ENCODE results near the gene CRTAP.
A peak's percentile ranks its signal among the peaks of the same experiment; 100 is the strongest.
"Not testable (repeated sequence)": the region's sequence is repeated elsewhere in the genome, so short reads cannot be mapped to it uniquely, and the experiment has no call there.

CRTAP gene

DNA sequence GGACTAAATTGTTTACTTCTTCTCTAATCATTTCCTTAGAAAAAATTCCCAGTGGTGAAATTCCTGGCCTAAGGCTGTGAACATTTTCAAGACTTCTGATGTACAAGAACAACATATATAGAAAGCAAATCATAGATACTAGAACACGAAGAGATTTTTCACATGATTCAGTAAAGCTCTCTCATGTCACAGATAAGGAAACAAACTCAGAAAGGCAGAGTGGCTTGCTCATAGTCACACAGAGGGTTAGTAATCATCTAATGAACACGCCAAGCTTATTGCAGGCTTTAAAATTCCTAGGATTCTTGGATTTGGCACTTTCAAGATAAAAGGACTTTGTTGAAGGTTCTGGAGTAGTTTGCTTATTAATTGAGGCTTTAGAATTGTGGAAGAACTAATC lies 26.2 kb downstream of the CRTAP start:
- no peak for DNase-seq

DNA sequence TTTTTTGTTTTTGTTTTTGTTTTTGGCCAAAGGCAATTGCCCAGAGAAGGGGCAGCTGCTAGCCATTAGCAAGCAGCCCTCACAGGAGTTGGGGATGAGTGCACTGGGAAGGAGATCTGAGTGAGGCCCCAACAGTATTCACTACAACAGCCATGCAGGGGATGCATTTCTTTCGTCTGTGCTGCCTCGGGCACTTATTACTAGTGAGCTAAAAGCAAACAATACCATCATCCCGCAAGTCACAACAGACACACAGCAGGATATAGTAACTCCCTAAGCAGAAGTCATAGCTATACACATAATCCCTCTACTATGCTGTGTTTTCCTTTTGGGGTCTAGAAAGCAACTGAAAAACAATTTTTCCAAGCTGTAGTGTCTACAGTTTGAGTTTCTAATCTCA lies 27.2 kb downstream of the CRTAP start:
- no peak for DNase-seq

- no peak for DNase-seq
Measured at GRCh38 chr3:33144433-33144832, 30.6 kb downstream of the CRTAP start.

DNA sequence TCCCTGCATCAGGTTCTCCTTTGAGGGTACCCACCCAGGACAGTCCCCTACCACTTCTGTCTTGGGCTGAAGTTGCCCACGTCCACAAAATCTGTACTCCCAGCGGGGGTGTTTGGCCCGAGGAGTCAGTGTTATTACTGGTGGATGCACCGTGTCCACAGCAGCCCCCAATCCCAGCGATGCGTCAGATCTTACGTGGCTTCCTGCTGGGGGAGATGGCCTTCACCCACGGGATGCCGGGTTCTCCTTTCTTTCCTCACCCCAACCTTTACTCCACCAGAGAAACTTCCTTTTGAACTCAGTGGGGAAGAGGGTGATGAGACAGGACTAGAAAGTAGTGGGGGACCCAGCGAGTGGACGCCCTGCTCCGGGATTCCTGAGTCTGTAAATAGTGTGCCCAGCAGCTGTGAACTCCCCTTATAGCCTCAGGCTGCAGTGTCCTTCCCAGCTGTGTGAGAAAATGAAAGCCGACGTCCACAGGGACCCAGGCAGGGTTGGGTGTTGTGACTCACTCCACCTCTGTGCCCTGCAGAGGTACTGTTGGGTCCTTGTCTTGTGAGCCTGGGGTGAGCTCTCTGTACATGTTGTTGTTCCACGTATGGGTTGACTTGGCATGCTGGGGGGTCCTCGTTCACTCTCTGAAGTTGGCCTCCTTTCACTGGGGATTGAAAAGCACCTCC lies 31.5 kb downstream of the CRTAP start:
- DNase-seq, result no peak

DNA sequence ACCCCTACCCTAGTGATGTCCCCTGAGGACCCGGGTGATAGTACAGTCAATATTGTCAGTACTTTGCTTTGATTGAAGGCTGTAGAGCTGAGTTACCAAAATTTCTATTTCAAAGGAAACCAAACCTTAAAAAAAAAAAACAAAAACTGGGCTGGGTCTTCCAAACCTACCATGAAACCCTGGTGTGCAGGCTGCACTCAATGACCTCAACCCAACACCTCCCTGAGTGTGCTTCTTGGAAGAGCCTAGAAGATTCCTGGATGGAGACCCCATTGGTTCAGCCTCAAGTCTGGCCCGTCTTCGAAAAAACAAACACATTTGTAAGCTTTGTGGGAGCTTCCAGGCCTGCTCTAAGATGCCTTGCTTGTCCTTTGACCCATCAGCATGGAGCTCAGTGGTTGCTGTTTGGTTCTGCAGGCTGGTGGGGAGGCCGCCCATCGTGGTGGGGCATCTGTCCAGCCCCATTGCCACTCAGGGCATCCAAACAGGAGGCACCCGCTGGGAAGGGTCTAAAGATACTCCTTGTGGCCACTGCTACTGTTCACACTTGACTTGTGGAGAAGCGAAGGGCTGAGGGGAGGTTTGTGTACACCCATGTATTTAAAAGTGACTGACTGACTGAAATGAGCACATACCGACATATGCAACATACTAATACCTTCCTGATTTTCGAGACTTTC lies 32.2 kb downstream of the CRTAP start:
- peak in 1 of 51 donors; percentile 7 for DNase-seq

- peak in 32 of 51 donors; percentile 9 to 90 (median 50) for DNase-seq
Measured at GRCh38 chr3:33146791-33147445, 33.1 kb downstream of the CRTAP start.

- DNase-seq, result peak in 2 of 51 donors; percentile 10 to 13
Measured at GRCh38 chr3:33149342-33149741, 35.5 kb downstream of the CRTAP start.

GRCh38 chr3:33152363-33153360 lies 38.8 kb downstream of the CRTAP start:
- no peak for DNase-seq

DNA sequence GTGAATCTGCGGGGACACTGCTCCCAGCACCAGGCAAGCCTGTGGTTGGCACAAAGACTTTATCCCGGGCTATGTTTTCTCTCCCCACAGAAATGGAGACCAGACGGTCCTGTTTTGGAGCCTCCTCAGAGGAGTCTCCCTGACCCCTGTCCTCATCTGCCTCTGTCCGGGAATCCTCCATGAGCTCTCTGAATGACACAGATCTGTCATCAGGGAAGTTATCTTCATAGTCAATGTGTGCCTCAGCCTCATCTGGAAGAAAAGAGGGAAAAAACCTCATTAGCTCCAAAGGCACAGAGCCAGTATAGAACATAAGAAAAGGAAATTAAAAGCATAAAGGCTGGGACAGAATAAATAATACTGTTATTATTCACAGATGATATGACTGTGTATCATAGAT lies 40.0 kb downstream of the CRTAP start:
- DNase-seq, result no peak

DNA sequence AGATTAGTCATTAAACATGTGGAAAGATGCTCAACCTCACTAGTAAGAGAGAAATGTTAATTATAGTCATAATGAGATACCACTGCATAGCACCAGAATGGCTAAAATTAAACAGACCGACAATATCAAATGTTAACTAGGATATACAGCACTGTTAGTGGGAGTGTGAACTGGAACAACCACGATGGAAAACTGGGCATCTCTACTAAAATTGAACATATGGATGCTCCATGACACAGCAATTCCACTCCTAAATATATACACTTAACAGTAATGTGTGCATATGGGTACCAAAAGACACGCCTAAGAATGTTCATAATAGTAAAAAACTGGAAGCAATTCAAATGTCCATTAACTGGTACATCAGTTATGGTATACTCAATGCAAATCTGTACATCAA lies 41.5 kb downstream of the CRTAP start:
- no peak for DNase-seq

GRCh38 chr3:33159234-33159633 lies 45.4 kb downstream of the CRTAP start:
- DNase-seq, result no peak

DNA sequence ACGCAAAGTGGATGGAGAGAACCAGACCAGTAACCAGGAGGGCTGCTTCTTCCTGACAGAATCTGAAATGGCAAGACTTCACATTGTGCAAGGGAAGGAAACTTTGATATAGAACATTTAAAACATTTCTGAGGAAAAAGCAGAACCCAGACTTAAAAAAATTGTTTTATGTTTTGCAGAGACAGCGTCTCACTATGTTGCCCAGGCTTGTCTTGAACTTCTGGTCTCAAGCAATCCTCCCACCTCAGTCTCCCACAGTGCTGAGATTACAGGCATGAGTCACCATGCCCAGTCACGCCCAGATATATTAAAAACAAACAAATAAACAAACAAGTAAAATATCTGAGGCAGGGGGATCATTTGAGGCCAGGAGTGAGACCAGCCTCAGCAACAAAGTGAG lies 46.2 kb downstream of the CRTAP start:
- DNase-seq, result no peak

DNA sequence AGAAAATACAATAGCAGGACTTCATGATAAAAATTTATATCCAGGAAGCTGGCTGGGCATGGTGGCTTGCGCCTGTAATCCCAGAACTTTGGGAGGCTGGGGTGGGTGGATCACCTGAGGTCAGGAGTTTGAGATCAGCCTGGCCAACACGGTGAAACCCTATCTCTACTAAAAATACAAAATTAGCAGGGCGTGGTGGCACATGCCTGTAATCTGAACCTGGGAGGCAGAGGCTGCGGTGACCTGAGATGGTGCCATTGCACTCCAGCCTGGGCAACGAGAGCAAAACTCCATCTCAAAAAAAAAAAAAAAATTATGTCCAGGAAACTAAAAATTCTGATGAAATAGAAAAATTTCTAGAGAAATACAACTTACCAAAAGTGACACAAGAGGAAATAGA lies 48.8 kb downstream of the CRTAP start:
- not testable (repeated sequence) for DNase-seq

- DNase-seq, result no peak
Measured at GRCh38 chr3:33165372-33165771, 51.6 kb downstream of the CRTAP start.

GRCh38 chr3:33166095-33166494 lies 52.3 kb downstream of the CRTAP start:
- no peak for DNase-seq

GRCh38 chr3:33167284-33167683 lies 53.5 kb downstream of the CRTAP start:
- DNase-seq, result no peak

GRCh38 chr3:33167716-33168336 lies 54.0 kb downstream of the CRTAP start:
- no peak for DNase-seq

DNA sequence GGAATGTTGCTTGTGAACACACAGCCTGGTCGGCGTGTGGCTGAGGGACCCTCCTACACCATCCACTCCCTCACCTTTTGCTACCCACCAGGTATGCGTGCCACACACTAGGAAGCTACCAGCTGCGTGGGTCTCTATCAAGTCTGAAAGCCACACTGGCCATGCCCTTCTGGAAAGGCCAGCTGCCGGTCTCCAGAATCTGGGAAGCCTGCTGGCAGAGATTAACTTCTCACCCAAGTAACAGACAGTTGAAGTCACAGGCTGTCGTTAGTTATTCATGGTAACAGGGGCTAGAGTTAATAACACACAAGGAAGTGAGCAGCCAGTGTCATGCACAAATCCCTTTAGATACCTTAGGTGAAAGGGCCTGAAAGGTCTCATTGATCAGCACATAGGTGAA lies 56.7 kb downstream of the CRTAP start:
- no peak for DNase-seq

GRCh38 chr3:33171580-33171979 lies 57.8 kb downstream of the CRTAP start:
- no peak for DNase-seq

DNA sequence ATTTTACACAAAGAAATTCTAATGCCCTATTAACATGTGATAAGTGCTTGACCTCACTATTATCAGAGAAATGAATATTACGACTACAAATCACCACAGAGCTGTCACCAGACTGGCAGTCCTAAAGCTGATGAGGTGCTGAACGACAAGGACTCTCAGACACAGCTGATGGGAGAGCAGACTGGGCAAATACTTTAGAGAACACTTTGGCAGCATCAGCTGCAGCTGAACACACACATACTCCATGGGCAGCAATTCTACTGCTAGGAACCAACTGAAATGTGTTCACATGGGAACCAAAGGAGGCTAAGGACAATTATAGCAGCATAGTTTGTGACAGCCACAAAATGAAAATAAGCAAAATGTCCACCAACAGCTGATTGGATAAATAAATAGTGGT lies 59.3 kb downstream of the CRTAP start:
- DNase-seq, result no peak

DNA sequence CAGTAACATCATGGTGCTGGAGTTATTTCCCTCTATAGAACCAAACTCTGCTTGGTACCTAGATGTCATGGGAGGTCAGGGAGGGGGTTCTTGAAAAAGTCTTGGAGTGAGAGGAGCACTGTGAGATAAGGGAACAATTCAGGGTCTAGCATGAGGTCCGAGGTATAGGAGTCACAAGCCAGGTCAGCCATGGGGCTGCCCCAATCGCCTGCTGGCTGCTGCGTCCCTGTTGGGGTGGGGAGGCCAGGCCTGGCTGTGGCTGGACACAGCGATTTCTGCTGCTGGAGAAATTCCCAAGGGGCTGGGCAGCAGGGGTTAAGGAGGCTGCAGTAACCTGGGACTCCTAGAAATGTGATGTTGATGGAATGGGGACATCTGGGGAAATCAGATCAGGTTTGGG lies 59.9 kb downstream of the CRTAP start:
- DNase-seq, result no peak

Measured in hypothalamus (tissue), 51 donors.